Nephron (organoid): ENCODE results near the gene GXYLT2.

Source experiments
- H3K27ac Mint-ChIP-seq, 3 experiments: 2 replicates each; pipeline ENCODE4 v1.8.0; 2020; ENCODE audit warnings: mixed read lengths in 3 of 3, mild to moderate bottlenecking in 2 of 3, moderate library complexity in 1 of 3
- H3K27me3 Mint-ChIP-seq: 2 replicates; pipeline ENCODE4 v1.8.0; 2021; ENCODE audit warnings: low read depth, mild to moderate bottlenecking, moderate library complexity, mixed read lengths
- H3K36me3 Mint-ChIP-seq: 2 replicates; pipeline ENCODE4 v1.8.0; 2020; ENCODE audit warnings: low read depth, mixed read lengths
- H3K4me1 Mint-ChIP-seq: 2 replicates; pipeline ENCODE4 v1.8.0; 2020; ENCODE audit warnings: mixed read lengths
- H3K4me3 Mint-ChIP-seq, 3 experiments: 2 replicates each; pipeline ENCODE4 v1.8.0; 2020; ENCODE audit warnings: mild to moderate bottlenecking in 3 of 3, mixed read lengths in 3 of 3, moderate library complexity in 2 of 3
- H3K9me3 Mint-ChIP-seq: 2 replicates; pipeline ENCODE4 v1.8.0; 2020; ENCODE audit warnings: mixed read lengths
- TF ChIP-seq, protein P1 (sequence below), 3 experiments: fragments of 200-600 bp; sonication (generic); IDR thresholded peaks; one replicate each; pipeline ENCODE4 v1.5.0; 2021; ENCODE audit warnings: antibody characterized with exemption in 3 of 3; ENCODE audit not compliant: unreplicated experiment in 3 of 3

Gene GXYLT2

DNA sequence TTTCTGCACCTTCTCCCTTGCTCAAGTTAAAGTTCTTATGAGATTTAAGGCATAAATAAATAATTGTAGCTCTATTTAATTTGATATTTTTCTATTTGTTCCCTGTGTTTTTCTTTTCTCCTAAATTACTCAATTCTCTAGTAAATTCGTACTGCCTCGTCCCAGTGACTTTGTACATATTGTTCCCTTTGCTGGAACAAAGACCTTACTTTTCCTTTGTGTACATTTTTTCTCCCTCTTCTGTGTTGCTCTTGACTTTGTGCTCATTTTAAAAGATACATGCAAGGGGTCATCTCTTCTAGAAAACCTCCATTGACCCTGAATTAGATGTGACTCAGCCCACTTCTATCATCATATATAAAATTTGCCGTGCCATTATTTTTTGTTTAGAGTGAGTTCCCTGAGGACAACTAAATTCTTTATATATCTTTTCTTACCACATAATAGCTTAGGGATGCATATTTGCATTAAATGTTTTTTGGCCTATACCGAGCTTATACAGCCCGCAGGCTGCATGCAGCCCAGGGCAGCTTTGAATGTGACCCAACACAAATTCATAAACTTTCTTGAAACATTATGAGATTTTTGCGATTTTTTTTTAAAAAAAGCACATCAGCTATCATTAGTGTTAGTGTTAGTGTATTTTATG, 138.4 kb downstream of the GXYLT2 start:
- Mint-ChIP-seq H3K27me3 (no peaks in the 10 kb centered on the region), H3K9me3 (no peaks in the 10 kb centered on the region)
- TF ChIP-seq, protein P1, sequence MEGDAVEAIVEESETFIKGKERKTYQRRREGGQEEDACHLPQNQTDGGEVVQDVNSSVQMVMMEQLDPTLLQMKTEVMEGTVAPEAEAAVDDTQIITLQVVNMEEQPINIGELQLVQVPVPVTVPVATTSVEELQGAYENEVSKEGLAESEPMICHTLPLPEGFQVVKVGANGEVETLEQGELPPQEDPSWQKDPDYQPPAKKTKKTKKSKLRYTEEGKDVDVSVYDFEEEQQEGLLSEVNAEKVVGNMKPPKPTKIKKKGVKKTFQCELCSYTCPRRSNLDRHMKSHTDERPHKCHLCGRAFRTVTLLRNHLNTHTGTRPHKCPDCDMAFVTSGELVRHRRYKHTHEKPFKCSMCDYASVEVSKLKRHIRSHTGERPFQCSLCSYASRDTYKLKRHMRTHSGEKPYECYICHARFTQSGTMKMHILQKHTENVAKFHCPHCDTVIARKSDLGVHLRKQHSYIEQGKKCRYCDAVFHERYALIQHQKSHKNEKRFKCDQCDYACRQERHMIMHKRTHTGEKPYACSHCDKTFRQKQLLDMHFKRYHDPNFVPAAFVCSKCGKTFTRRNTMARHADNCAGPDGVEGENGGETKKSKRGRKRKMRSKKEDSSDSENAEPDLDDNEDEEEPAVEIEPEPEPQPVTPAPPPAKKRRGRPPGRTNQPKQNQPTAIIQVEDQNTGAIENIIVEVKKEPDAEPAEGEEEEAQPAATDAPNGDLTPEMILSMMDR (IDR thresholded peaks at IDR 0.05; ENCODE audit: unreplicated experiment in 3 of 3): no peak

More for the DNA sequence above, 138.4 kb downstream of the GXYLT2 start:
- peaks cover 30% of the 10 kb centered on the region for H3K36me3 Mint-ChIP-seq
- H3K4me3 Mint-ChIP-seq: no peak overlapping the region
- peak overlapping the region in 1 of 3 experiments; percentile 10 for H3K27ac Mint-ChIP-seq
- peaks cover 36% of the 10 kb centered on the region for H3K4me1 Mint-ChIP-seq
